Muscle of leg (tissue), 11 donors: Measurements from ENCODE around the gene SERPINF2. TPM values are rescaled to one million over a fixed set of nuclear protein-coding genes. Genes with fewer than 3 reads are reported as not detected.
A peak's percentile ranks its signal among the peaks of the same experiment; 100 is the strongest.

ENCODE experiments used
- DNase-seq: peaks from one replicate; pipeline ENCODE4 v3.0.0; 2013
- H3K27ac ChIP-seq: one replicate; pipeline ENCODE4 v1.5.1; 2013; ENCODE audit warnings: mild to moderate bottlenecking, low read length, control low read depth
- H3K27me3 ChIP-seq: one replicate; pipeline ENCODE4 v1.6.1; 2013; ENCODE audit warnings: low read length; ENCODE audit not compliant: control insufficient read depth, insufficient read depth
- H3K36me3 ChIP-seq: one replicate; pipeline ENCODE4 v1.6.1; 2013; ENCODE audit warnings: low read length; ENCODE audit not compliant: control insufficient read depth, insufficient read depth
- H3K4me1 ChIP-seq: one replicate; pipeline ENCODE4 v1.6.1; 2013; ENCODE audit warnings: low read length; ENCODE audit not compliant: control insufficient read depth, insufficient read depth
- H3K4me3 ChIP-seq: one replicate; pipeline ENCODE4 v1.5.1; 2013; ENCODE audit warnings: low read length, control low read depth
- H3K9me3 ChIP-seq: replicated peaks from 2 replicates; pipeline ENCODE4 v1.6.1; 2013; ENCODE audit warnings: low read depth, low read length; ENCODE audit not compliant: control insufficient read depth
- WGBS: methylation state at CpG from one replicate; pipeline ENCODE4 v1.1.5; 2013; ENCODE audit warnings: missing lambda C conversion rate; ENCODE audit not compliant: insufficient coverage; 5-methylcytosine and 5-hydroxymethylcytosine counted together
- polyA plus RNA-seq, 8 donors: library from polyadenylated mRNA; unstranded; fragments of 120-200 nt; gene quantifications; one replicate each; pipeline versions ENCODE4 v1.2.1 to v1.2.3, GENCODE V29; 2013; ENCODE audit warnings: inconsistent platforms in 1 of 8, low replicate concordance in 1 of 8; ENCODE audit not compliant: insufficient read length in 8 of 8, insufficient read depth in 1 of 8
- total RNA-seq: library from RNA; stranded (reverse); fragments of 120-200 nt; gene quantifications from one replicate; pipeline ENCODE4 v1.2.4, GENCODE V29; 2013

Gene SERPINF2
- total and polyA plus RNA-seq, 9 donors: 0.41 to 4.0 (median 0.88) TPM

DNA sequence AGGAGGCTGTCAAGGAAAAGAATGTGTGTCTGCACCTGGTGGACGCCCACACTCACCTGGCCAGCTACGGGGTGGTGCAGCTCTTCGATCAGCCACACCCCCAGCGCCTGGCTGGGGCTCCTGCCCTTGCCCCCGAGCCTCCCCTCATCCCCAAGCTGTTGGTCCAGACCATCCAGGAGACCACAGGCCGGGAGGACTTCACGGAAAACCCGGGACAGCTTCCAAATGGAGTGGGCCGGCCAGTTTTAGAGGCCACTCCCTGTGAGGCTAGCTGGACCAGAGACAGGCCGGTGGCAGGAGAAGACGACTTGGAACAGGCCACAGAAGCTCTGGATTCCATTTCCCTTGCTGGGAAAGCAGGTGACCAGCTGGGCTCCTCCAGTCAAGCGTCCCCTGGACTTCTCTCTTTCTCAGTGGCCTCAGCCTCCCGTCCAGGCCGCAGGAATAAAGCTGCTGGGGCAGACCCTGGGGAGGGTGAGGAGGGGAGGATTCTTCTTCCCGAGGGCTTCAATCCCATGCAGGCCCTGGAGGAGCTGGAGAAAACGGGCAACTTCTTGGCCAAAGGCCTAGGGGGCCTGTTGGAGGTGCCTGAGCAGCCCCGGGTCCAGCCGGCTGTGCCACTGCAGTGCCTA is 15.9 kb upstream of the SERPINF2 start:
- Histone ChIP-seq H3K36me3 (peaks cover 27% of the 10 kb centered on the region), H3K4me1 (peaks cover 46% of the 10 kb centered on the region), H3K4me3 (no peak overlapping the region), H3K9me3 (no peaks in the 10 kb centered on the region), H3K27ac (no peak overlapping the region), H3K27me3 (no peaks in the 10 kb centered on the region)
- WGBS: 72% methylated on average over 15 of the region's 18 CpGs
- no peak for DNase-seq

DNA sequence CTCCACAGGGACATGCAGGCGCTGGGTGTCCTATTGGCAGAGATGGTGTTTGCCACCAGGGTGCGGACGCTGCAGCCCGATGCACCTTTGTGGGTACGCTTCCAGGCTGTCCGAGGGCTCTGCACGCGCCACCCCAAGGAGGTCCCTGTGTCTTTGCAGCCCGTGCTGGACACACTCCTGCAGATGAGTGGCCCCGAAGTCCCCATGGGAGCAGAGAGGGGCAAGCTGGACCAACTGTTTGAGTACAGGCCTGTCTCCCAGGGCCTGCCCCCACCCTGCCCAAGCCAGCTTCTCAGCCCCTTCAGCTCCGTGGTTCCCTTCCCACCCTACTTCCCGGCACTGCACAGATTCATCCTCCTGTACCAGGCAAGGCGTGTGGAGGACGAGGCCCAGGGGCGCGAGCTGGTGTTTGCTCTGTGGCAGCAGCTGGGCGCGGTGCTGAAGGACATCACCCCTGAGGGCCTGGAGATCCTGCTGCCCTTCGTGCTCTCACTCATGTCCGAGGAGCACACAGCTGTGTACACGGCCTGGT is 15.3 kb upstream of the SERPINF2 start:
- no peaks in the 10 kb centered on the region for H3K9me3 ChIP-seq
- no peak overlapping the region for H3K27ac ChIP-seq
- H3K4me1 ChIP-seq: peaks cover 49% of the 10 kb centered on the region
- H3K4me3 ChIP-seq: no peak overlapping the region
- no peaks in the 10 kb centered on the region for H3K27me3 ChIP-seq
- peaks cover 27% of the 10 kb centered on the region for H3K36me3 ChIP-seq
- 91% methylated on average over 21 of the region's 21 CpGs for WGBS
- no peak for DNase-seq

DNA sequence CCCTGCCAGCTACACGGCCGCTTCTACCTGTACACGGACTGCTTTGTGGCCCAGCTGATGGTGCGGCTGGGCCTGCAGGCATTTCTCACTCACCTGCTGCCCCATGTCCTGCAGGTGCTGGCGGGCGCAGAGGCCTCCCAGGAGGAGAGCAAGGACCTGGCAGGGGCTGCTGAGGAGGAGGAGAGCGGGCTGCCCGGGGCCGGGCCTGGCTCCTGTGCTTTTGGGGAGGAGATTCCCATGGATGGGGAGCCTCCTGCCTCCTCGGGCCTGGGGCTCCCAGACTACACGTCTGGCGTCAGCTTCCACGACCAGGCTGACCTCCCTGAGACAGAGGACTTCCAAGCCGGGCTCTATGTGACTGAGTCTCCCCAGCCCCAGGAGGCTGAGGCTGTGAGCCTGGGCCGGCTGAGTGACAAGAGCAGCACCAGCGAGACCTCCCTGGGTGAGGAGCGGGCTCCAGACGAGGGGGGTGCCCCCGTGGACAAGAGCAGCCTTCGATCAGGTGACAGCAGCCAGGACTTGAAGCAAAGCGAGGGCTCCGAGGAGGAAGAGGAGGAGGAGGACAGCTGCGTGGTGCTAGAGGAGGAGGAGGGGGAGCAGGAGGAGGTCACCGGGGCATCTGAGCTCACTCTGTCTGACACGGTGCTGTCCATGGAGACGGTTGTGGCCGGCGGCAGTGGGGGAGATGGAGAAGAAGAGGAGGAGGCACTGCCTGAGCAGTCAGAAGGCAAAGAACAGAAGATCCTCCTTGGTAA is 14.6 kb upstream of the SERPINF2 start:
- H3K27me3 ChIP-seq: no peaks in the 10 kb centered on the region
- H3K4me3 ChIP-seq: no peak overlapping the region
- H3K36me3 ChIP-seq: peaks cover 33% of the 10 kb centered on the region
- H3K27ac ChIP-seq: no peak overlapping the region
- H3K4me1 ChIP-seq: peaks cover 52% of the 10 kb centered on the region
- no peak for DNase-seq
- 82% methylated on average over 28 of the region's 28 CpGs for WGBS
- H3K9me3 ChIP-seq: no peaks in the 10 kb centered on the region

DNA sequence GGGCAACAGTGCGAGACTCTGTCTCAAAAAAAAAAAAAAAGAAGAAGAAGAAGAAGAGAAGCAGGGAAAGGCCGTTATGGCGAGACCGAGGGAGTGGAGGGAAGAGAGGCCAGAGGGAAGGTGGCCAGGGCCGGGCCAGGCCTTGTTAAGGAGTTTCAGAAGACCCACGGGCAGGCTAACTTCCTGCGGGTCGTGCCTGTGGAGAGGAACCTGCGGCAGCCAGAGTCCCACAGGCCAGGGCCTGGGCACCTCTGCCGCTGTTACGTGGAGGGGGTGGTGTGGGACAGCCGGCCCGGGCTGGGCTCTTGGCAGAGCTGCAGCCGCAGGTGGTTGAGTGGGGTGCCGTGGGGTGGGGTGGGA is 12.7 kb upstream of the SERPINF2 start:
- peaks cover 51% of the 10 kb centered on the region for H3K36me3 ChIP-seq
- peaks cover 50% of the 10 kb centered on the region for H3K4me1 ChIP-seq
- no peaks in the 10 kb centered on the region for H3K27me3 ChIP-seq
- no peaks in the 10 kb centered on the region for H3K9me3 ChIP-seq
- H3K4me3 ChIP-seq: no peak overlapping the region
- no peak for DNase-seq
- WGBS: 42% methylated on average over 15 of the region's 15 CpGs
- H3K27ac ChIP-seq: peak overlapping the region; percentile 92

DNA sequence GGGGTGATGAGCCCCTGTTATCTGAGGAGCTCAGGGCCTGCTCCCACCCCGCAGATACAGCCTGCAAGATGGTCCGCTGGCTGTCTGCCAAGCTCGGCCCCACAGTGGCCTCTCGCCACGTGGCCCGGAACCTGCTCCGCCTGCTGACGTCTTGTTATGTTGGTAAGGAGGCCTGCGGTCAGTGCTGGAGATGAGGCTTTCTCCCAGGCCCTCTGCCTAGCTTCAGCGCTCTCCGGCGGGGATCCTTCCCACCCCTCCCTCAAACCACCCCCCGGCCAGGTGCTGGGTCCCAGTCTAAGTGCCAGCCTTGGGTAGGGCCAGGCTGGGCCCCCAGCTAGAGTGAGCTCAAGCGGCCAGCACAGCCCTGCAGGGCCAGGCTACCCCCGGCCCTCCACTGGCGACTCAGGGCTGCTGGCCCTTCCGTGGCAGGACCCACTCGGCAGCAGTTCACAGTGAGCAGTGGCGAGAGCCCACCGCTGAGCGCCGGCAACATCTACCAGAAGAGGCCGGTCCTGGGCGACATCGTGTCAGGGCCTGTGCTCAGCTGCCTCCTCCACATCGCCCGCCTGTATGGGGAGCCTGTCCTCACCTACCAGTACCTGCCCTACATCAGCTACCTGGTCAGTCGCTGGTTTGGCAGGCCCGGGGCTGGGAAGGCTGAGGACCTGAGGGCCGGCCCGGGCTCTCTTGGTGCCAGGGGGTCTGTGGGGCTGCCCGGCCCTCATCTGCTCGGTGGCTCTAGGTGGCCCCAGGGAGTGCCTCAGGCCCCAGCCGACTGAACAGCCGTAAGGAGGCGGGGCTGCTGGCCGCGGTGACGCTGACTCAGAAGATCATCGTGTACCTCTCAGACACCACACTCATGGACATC is 12.1 kb upstream of the SERPINF2 start:
- 79% methylated on average over 29 of the region's 40 CpGs for WGBS
- Histone ChIP-seq H3K4me1 (peaks cover 43% of the 10 kb centered on the region), H3K4me3 (no peak overlapping the region), H3K27me3 (no peaks in the 10 kb centered on the region), H3K27ac (peak overlapping the region; percentile 92), H3K36me3 (peaks cover 52% of the 10 kb centered on the region), H3K9me3 (no peaks in the 10 kb centered on the region)
- peak; percentile 91 for DNase-seq

DNA sequence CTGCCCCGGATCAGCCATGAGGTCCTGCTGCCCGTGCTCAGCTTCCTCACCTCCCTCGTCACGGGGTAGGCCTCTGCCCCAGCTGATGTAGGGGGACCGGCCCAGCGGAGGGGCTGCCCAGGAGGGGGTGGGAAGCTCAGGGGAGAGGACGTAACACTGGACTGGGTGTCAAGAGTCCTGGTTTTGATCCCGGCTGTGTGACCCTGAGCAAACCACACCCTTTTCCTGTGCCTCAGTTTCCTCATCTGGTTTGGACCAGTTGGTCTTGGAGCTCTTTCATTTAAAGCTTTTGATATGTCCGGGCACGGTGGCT is 11.5 kb upstream of the SERPINF2 start:
- H3K27me3 ChIP-seq: no peaks in the 10 kb centered on the region
- H3K9me3 ChIP-seq: no peaks in the 10 kb centered on the region
- WGBS: 80% methylated on average over 2 of the region's 10 CpGs
- H3K4me3 ChIP-seq: no peak overlapping the region
- H3K27ac ChIP-seq: peak overlapping the region; percentile 92
- peaks cover 56% of the 10 kb centered on the region for H3K36me3 ChIP-seq
- H3K4me1 ChIP-seq: peaks cover 43% of the 10 kb centered on the region
- no peak for DNase-seq

DNA sequence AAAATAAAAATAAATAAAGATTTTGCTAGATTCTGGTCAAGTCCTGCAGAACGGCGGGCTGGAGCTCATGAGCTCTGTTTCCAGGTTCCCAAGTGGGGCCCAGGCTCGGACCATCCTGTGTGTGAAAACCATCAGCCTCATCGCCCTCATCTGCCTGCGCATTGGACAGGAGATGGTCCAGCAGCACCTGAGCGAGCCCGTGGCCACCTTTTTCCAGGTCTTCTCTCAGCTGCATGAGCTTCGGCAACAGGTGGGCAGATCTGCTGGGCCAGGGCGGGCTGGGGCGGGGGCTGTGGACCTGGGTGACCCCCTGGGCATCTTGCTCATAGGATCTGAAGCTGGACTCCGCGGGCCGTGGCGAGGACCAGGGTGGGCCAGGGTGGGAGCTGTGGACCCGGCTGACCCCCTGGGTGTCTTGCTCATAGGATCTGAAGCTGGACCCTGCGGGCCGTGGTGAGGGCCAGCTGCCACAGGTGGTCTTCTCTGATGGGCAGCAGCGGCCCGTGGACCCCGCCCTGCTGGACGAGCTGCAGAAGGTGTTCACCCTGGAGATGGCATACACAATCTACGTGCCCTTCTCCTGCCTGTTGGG is 10.3 kb upstream of the SERPINF2 start:
- WGBS: 89% methylated on average over 22 of the region's 22 CpGs
- H3K4me1 ChIP-seq: peaks cover 52% of the 10 kb centered on the region
- H3K27ac ChIP-seq: peak overlapping the region; percentile 91

DNA sequence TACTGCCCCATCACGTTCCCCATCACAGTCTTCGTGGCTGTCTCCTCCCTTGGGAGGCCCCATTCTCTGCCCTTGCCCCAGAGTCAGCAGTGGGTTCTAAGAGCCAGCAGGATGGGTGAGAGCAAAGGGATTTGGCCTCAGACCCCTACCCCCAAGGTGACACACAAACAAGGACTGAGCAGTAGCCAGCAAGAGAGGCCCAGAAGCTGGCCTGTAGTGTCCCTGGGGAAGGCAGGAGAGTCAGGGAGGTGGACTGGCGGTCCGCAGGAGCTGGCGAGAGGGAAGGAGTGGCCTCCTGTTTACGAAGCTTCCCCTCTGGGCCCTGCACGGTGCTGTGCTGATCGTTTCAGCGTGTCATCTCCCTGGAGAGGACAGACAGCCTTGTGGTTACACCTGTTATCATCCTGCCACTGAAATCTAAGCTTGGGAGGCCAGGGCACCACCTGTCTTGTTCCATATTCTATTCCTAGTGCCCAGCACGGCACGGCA is 9.8 kb upstream of the SERPINF2 start:
- H3K36me3 ChIP-seq: peaks cover 52% of the 10 kb centered on the region
- H3K9me3 ChIP-seq: no peaks in the 10 kb centered on the region
- WGBS: 77% methylated on average over 4 of the region's 11 CpGs
- no peaks in the 10 kb centered on the region for H3K27me3 ChIP-seq
- peak; percentile 57 for DNase-seq
- H3K4me3 ChIP-seq: no peak overlapping the region
- H3K27ac ChIP-seq: peak overlapping the region; percentile 91
- H3K4me1 ChIP-seq: peaks cover 52% of the 10 kb centered on the region

More for the DNA sequence above, 10.3 kb upstream of the SERPINF2 start:
- no peaks in the 10 kb centered on the region for H3K9me3 ChIP-seq
- H3K36me3 ChIP-seq: peaks cover 52% of the 10 kb centered on the region
- no peaks in the 10 kb centered on the region for H3K27me3 ChIP-seq
- no peak overlapping the region for H3K4me3 ChIP-seq
- no peak for DNase-seq

DNA sequence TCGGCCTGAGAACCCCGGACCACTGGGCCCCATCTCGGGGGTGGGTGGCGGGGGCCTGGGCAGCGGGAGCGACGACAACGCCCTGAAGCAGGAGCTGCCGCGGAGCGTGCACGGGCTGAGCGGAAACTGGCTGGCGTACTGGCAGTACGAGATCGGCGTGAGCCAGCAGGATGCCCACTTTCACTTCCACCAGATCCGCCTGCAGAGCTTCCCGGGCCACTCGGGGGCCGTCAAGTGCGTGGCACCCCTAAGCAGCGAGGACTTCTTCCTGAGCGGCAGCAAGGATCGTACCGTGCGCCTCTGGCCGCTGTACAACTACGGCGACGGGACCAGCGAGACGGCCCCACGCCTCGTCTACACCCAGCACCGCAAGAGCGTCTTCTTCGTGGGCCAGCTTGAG is 8.9 kb upstream of the SERPINF2 start:
- Histone ChIP-seq H3K9me3 (no peaks in the 10 kb centered on the region), H3K27me3 (no peaks in the 10 kb centered on the region), H3K36me3 (peaks cover 51% of the 10 kb centered on the region), H3K4me3 (no peak overlapping the region), H3K4me1 (peaks cover 52% of the 10 kb centered on the region), H3K27ac (peak overlapping the region; percentile 91)
- WGBS: 93% methylated on average over 38 of the region's 38 CpGs
- DNase-seq: no peak
